ENCODE measurements around the gene CYP2R1. TPM values are rescaled to one million over a fixed set of nuclear protein-coding genes. Genes with fewer than 3 reads are reported as not detected.
"Not testable (repeated sequence)": the region's sequence is repeated elsewhere in the genome, so short reads cannot be mapped to it uniquely, and the experiment has no call there.

Gene CYP2R1
- total RNA-seq, 1 donor from 2014 or later: 22.0 TPM

DNA sequence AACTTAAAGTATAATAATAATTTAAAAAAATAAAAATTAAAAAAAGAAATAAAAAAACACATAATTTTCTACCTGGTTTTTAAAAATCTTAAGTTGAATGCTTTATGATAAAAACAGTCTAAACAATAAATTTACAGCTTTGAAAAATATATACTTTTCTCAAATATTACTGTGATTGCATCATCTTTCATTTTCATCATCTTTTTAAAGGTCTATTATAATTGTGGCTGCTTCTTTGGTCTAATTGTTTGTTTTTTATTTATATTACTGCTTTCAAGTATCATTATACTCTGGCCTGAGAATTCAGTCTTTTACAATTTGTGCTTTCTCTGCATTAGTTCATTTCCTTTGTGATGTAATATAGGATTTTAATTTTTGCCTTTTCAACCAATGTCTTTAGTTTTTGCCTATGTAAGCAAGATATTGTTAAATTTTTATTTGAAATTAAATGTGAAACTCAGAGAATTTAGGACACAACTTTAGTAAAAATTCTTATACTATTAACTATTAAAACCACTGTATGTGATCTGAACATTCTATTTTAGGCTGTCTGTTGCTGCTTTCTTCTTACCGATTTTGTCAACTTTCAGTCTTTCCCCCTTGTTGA, 7.3 kb downstream of the CYP2R1 start:
- no peak overlapping the region for H3K27ac Mint-ChIP-seq
- H3K4me3 Mint-ChIP-seq: no peak overlapping the region
- no peak for ATAC-seq (ENCODE audit: low read depth)
- no peaks in the 10 kb centered on the region for H3K27me3 Mint-ChIP-seq
- no peak for TF ChIP-seq CTCF (IDR thresholded peaks at IDR 0.05)
- POLR2A ChIA-PET: no interaction called here
- no peak for DNase-seq
- peaks cover 11% of the 10 kb centered on the region for H3K36me3 Mint-ChIP-seq (ENCODE audit: low read depth)
- intact Hi-C loops (cut with micrococcal nuclease): no loop called here
- H3K9me3 Mint-ChIP-seq: no peaks in the 10 kb centered on the region
- CTCF ChIA-PET: interaction anchor here (1.1 kb wide), 1 partner anchor 95 kb away, joined by 3 read pairs; no protein-coding TSS in a partner anchor
- H3K4me1 Mint-ChIP-seq: peaks cover 16% of the 10 kb centered on the region

GRCh38 chr11:14883683-14884082, 8.3 kb downstream of the CYP2R1 start:
- DNase-seq; H3K27ac Mint-ChIP-seq; H3K27me3 Mint-ChIP-seq; intact Hi-C loops (cut with micrococcal nuclease); H3K9me3 Mint-ChIP-seq; CTCF ChIA-PET; POLR2A ChIA-PET; ATAC-seq (ENCODE audit: low read depth); H3K4me3 Mint-ChIP-seq: not testable (repeated sequence)
- H3K4me1 Mint-ChIP-seq: peaks cover 13% of the 10 kb centered on the region
- peaks cover 17% of the 10 kb centered on the region for H3K36me3 Mint-ChIP-seq (ENCODE audit: low read depth)

GRCh38 chr11:14882196-14882595, 9.8 kb downstream of the CYP2R1 start:
- no peak overlapping the region for H3K27ac Mint-ChIP-seq
- no peak for DNase-seq
- POLR2A ChIA-PET: interaction anchor here (0.6 kb wide), 1 partner anchor 117 kb away, joined by 5 read pairs; no protein-coding TSS in a partner anchor
- peaks cover 30% of the 10 kb centered on the region for H3K36me3 Mint-ChIP-seq (ENCODE audit: low read depth)
- H3K9me3 Mint-ChIP-seq: no peaks in the 10 kb centered on the region
- peak; percentile 28 for ATAC-seq (ENCODE audit: low read depth)
- H3K4me3 Mint-ChIP-seq: no peak overlapping the region
- H3K27me3 Mint-ChIP-seq: no peaks in the 10 kb centered on the region
- no peak for TF ChIP-seq CTCF (IDR thresholded peaks at IDR 0.05)
- intact Hi-C loops (cut with micrococcal nuclease): no loop called here
- CTCF ChIA-PET: no interaction called here
- H3K4me1 Mint-ChIP-seq: peaks cover 20% of the 10 kb centered on the region

- Mint-ChIP-seq H3K27me3 (no peaks in the 10 kb centered on the region), H3K9me3 (no peaks in the 10 kb centered on the region), H3K36me3 (ENCODE audit: low read depth) (peaks cover 30% of the 10 kb centered on the region), H3K4me1 (peaks cover 20% of the 10 kb centered on the region), H3K27ac (no peak overlapping the region), H3K4me3 (no peak overlapping the region)
- DNase-seq (no peak), ATAC-seq (ENCODE audit: low read depth) (no peak)
- no peak for TF ChIP-seq CTCF (IDR thresholded peaks at IDR 0.05)
- POLR2A ChIA-PET: no interaction called here
- CTCF ChIA-PET: no interaction called here
- intact Hi-C loops (cut with micrococcal nuclease): no loop called here
These were observed 10.3 kb downstream of the CYP2R1 start for GRCh38 chr11:14881576-14882193.

DNA sequence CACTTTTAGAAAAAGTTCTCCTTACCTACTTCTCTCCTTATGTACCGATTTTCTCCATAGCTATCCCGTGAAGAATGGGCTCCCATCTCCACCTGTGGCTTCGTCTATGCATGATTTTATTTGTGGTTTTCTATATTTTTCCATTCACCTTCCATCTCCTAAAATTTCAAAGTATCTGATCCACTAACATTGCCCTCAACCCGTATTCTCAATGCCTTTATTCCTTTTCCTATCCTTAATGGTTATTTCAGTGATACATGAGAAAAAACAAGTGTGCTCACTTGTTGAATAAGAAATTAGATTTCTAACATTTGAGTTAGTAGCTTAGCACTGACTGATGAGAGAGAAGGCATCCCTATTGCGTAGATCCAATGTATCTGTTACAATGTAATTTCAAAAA, 16.9 kb downstream of the CYP2R1 start:
- Mint-ChIP-seq H3K36me3 (ENCODE audit: low read depth) (peaks cover 22% of the 10 kb centered on the region), H3K27ac (no peak overlapping the region), H3K4me3 (no peak overlapping the region), H3K4me1 (peaks cover 12% of the 10 kb centered on the region), H3K27me3 (no peaks in the 10 kb centered on the region), H3K9me3 (no peaks in the 10 kb centered on the region)
- ATAC-seq (ENCODE audit: low read depth) (no peak), DNase-seq (no peak)
- TF ChIP-seq CTCF (IDR thresholded peaks at IDR 0.05): no peak
- intact Hi-C loops (cut with micrococcal nuclease): no loop called here
- POLR2A ChIA-PET: no interaction called here
- CTCF ChIA-PET: no interaction called here
